ENCODE results near the gene ZNF416. TPM values are rescaled to one million over a fixed set of nuclear protein-coding genes. Genes with fewer than 3 reads are reported as not detected.
A peak's percentile ranks its signal among the peaks of the same experiment; 100 is the strongest.

The ZNF416 gene
- total RNA-seq, 2 experiments from 2014 or later, result 5.2 to 5.7 TPM

DNA sequence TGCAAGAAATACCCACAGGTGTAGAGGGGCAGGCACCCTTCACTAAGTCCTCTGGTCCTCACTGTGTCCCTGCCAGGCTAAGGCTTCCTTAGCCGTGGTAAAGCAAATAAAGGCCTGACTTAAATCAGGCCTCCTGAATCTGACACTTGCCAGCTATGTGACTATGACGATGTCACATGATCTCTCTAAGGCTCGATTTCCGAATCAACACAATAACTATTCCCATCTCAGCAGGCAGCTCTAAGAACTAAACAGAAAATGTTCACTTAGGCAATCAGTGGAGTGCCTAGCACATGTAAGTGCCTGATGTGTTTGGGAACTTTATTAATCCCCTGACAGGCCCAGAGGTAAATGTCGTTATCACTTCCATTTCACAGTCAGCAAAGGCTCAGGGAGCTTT, 21.1 kb downstream of the ZNF416 start:
- POLR2A ChIA-PET, result interaction anchor here (1.6 kb wide), 1 partner anchor 21 kb away, joined by 6 read pairs; the partner anchor contains the start of gene ZNF416
- no peak overlapping the region for H3K27ac ChIP-seq (ENCODE audit: low read depth in 1 of 2, low read length in 2 of 2)
- Mint-ChIP-seq H3K9me3 (peaks cover 15% of the 10 kb centered on the region), H3K4me1 (ENCODE audit: low read depth) (peaks cover 34% of the 10 kb centered on the region), H3K4me3 (peak overlapping the region; percentile 95), H3K27ac (peak overlapping the region; percentile 64), H3K27me3 (peaks cover 9% of the 10 kb centered on the region), H3K36me3 (ENCODE audit: low read depth) (peaks cover 90% of the 10 kb centered on the region)
- ATAC-seq (ENCODE audit: poor library complexity), result no peak
- intact Hi-C loops (cut with DNase I, micrococcal nuclease), result loop anchor here (2.0 kb wide), 5 partner anchors 31 to 147 kb away; partner anchors contain the start of genes ZNF549 (in 2 of the 2), ZNF17 (in 1 of the 2), ZNF749 (in 1 of the 2) and ZNF773 (in 1 of the 2)
- H3K9me3 ChIP-seq (ENCODE audit: control insufficient read depth in 1 of 2, insufficient read depth in 1 of 2, low read length in 2 of 2), result peaks cover 25 to 35% of the 10 kb centered on the region in 2 experiments
- H3K36me3 ChIP-seq (ENCODE audit: insufficient read depth, low read length), result peaks cover 35% of the 10 kb centered on the region
- H3K27me3 ChIP-seq (ENCODE audit: control insufficient read depth in 1 of 2, insufficient read depth in 2 of 2, low read length in 2 of 2), result peaks cover 0 to 5% of the 10 kb centered on the region in 2 experiments
- peaks cover 25% of the 10 kb centered on the region for H3K4me1 ChIP-seq (ENCODE audit: insufficient read depth, low read length)
- TF ChIP-seq, protein P1, sequence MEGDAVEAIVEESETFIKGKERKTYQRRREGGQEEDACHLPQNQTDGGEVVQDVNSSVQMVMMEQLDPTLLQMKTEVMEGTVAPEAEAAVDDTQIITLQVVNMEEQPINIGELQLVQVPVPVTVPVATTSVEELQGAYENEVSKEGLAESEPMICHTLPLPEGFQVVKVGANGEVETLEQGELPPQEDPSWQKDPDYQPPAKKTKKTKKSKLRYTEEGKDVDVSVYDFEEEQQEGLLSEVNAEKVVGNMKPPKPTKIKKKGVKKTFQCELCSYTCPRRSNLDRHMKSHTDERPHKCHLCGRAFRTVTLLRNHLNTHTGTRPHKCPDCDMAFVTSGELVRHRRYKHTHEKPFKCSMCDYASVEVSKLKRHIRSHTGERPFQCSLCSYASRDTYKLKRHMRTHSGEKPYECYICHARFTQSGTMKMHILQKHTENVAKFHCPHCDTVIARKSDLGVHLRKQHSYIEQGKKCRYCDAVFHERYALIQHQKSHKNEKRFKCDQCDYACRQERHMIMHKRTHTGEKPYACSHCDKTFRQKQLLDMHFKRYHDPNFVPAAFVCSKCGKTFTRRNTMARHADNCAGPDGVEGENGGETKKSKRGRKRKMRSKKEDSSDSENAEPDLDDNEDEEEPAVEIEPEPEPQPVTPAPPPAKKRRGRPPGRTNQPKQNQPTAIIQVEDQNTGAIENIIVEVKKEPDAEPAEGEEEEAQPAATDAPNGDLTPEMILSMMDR (IDR thresholded peaks at IDR 0.05), result no peak
- CTCF ChIA-PET, result no interaction called here
- no peak overlapping the region for H3K4me3 ChIP-seq (ENCODE audit: low read length)
- DNase-seq, result no peak

DNA sequence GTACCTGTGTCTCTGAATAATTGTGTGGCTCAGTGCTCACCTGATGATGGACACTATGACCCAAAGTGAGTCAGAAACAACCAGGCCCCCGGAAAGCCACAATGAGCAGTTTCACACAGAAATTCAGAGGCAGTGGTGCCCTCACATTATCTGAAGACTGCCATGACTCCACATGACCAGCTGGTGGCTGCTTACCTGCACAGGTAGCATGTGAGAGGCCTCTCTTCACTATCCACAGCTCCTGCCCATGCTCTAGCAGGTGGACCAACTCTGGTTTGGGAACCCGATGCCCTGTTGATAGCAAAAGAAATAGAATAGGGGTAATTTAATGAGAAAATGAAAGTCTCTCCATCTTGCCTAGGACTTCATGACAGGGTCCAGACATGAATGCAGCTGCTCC, 26.3 kb downstream of the ZNF416 start:
- ChIA-PET CTCF (no interaction called here), POLR2A (no interaction called here)
- DNase-seq (no peak), ATAC-seq (ENCODE audit: poor library complexity) (no peak)
- peaks cover 12% of the 10 kb centered on the region for H3K4me1 Mint-ChIP-seq (ENCODE audit: low read depth)
- no peak overlapping the region for H3K27ac Mint-ChIP-seq
- H3K4me3 Mint-ChIP-seq, result no peak overlapping the region
- no peaks in the 10 kb centered on the region for H3K4me1 ChIP-seq (ENCODE audit: insufficient read depth, low read length)
- no peaks in the 10 kb centered on the region for H3K27me3 Mint-ChIP-seq
- intact Hi-C loops (cut with DNase I, micrococcal nuclease), result no loop called here
- H3K36me3 Mint-ChIP-seq (ENCODE audit: low read depth), result peaks cover 100% of the 10 kb centered on the region
- H3K27me3 ChIP-seq (ENCODE audit: control insufficient read depth in 1 of 2, insufficient read depth in 2 of 2, low read length in 2 of 2), result no peaks in the 10 kb centered on the region
- H3K9me3 ChIP-seq (ENCODE audit: control insufficient read depth in 1 of 2, insufficient read depth in 1 of 2, low read length in 2 of 2), result peaks cover 59 to 76% of the 10 kb centered on the region in 2 experiments
- peaks cover 23% of the 10 kb centered on the region for H3K9me3 Mint-ChIP-seq
- peaks cover 86% of the 10 kb centered on the region for H3K36me3 ChIP-seq (ENCODE audit: insufficient read depth, low read length)
- no peak overlapping the region for H3K27ac ChIP-seq (ENCODE audit: low read depth in 1 of 2, low read length in 2 of 2)
- TF ChIP-seq, protein P1 (IDR thresholded peaks at IDR 0.05), result no peak
- H3K4me3 ChIP-seq (ENCODE audit: low read length), result no peak overlapping the region

DNA sequence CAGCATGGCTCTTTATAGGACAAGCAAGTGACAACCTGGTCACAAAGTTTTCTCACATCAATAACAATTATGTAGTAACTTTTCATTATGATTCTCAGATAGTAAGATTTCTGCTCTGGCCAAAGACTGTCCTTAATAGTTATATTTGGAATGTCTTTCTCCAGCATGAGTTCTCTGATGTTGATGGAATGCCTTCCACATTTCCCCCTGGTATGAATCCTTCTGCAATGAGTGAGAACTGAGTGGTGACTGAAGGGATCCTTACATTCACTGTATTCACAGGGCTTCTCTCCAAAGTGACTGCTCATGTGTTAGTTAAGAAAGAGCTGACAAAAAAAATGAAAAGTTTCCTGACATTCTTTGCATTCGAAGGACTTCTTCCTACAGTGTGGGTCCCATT, 32.2 kb downstream of the ZNF416 start:
- CTCF ChIA-PET, result no interaction called here
- H3K27ac Mint-ChIP-seq, result no peak overlapping the region
- peaks cover 36% of the 10 kb centered on the region for H3K9me3 Mint-ChIP-seq
- peaks cover 54 to 98% of the 10 kb centered on the region in 2 experiments for H3K9me3 ChIP-seq (ENCODE audit: control insufficient read depth in 1 of 2, insufficient read depth in 1 of 2, low read length in 2 of 2)
- intact Hi-C loops (cut with DNase I, micrococcal nuclease), result no loop called here
- peaks cover 4% of the 10 kb centered on the region for H3K4me1 Mint-ChIP-seq (ENCODE audit: low read depth)
- TF ChIP-seq, protein P1 (IDR thresholded peaks at IDR 0.05), result no peak
- H3K4me1 ChIP-seq (ENCODE audit: insufficient read depth, low read length), result no peaks in the 10 kb centered on the region
- DNase-seq, result no peak
- H3K36me3 Mint-ChIP-seq (ENCODE audit: low read depth), result peaks cover 99% of the 10 kb centered on the region
- ATAC-seq (ENCODE audit: poor library complexity), result no peak
- H3K27me3 Mint-ChIP-seq, result no peaks in the 10 kb centered on the region
- H3K4me3 Mint-ChIP-seq, result no peak overlapping the region
- no peak overlapping the region for H3K4me3 ChIP-seq (ENCODE audit: low read length)
- H3K27ac ChIP-seq (ENCODE audit: low read depth in 1 of 2, low read length in 2 of 2), result no peak overlapping the region
- no peaks in the 10 kb centered on the region for H3K27me3 ChIP-seq (ENCODE audit: control insufficient read depth in 1 of 2, insufficient read depth in 2 of 2, low read length in 2 of 2)
- POLR2A ChIA-PET, result no interaction called here
- H3K36me3 ChIP-seq (ENCODE audit: insufficient read depth, low read length), result peaks cover 60% of the 10 kb centered on the region

Data from CD4-positive, alpha-beta T cell (primary cell).